Naive thymus-derived CD4-positive, alpha-beta T cell (primary cell): Measurements from ENCODE around the gene CDX1. TPM values are rescaled to one million over a fixed set of nuclear protein-coding genes. Genes with fewer than 3 reads are reported as not detected.

ENCODE experiments used
- ATAC-seq: fragments of 150-1000 bp; cut with Tn5 transposase; 2 replicates; pipeline ENCODE4 v1.10.0; 2021; ENCODE audit warnings: mild to moderate bottlenecking, moderate library complexity
- CTCF ChIA-PET: fragments of 350-600 bp; sonication (Branson Sonifier 250); formaldehyde crosslinking; loops from one replicate; lab custom pipeline; 2021; ENCODE audit warnings: antibody characterized with exemption; lab: Charles Lee
- POLR2A ChIA-PET: fragments of 350-600 bp; sonication (Branson Sonifier 250); formaldehyde crosslinking; loops from one replicate; lab custom pipeline; 2021; ENCODE audit warnings: antibody characterized with exemption, inconsistent platforms; lab: Charles Lee
- DNase-seq, 9 donors: peaks; one replicate each; pipeline versions ENCODE4 v3.0.0 to v3.0.0-alpha.2; 2020 to 2022; ENCODE audit warnings: mixed read lengths in 1 of 9
- H3K27ac ChIP-seq: one replicate; pipeline ENCODE4 v1.7.0; 2013; ENCODE audit warnings: mild to moderate bottlenecking, low read depth, low read length, moderate library complexity
- H3K27me3 ChIP-seq, 2 donors: one replicate each; pipeline ENCODE4 v1.7.0; 2013; ENCODE audit warnings: low read length in 2 of 2, mild to moderate bottlenecking in 2 of 2, moderate library complexity in 2 of 2; ENCODE audit not compliant: control insufficient read depth in 2 of 2, insufficient read depth in 2 of 2
- H3K36me3 ChIP-seq, 3 experiments: 1 replicate in 2 of 3; 2 replicates in 1 of 3; pipeline ENCODE4 v1.7.0; 2013; ENCODE audit warnings: low read length in 3 of 3, mild to moderate bottlenecking in 3 of 3, moderate library complexity in 1 of 3; ENCODE audit not compliant: insufficient read depth in 3 of 3, control insufficient read depth in 2 of 3
- H3K4me1 ChIP-seq, 2 donors: one replicate each; pipeline ENCODE4 v1.7.0; 2013; ENCODE audit warnings: low read length in 2 of 2, mild to moderate bottlenecking in 2 of 2, moderate library complexity in 1 of 2; ENCODE audit not compliant: control insufficient read depth in 2 of 2, insufficient read depth in 2 of 2
- H3K4me3 ChIP-seq: 2 replicates; pipeline ENCODE4 v1.7.0; 2013; ENCODE audit warnings: mild to moderate bottlenecking, low read length
- H3K9me3 ChIP-seq, 3 experiments: 1 replicate in 2 of 3; 2 replicates in 1 of 3; pipeline ENCODE4 v1.7.0; 2013; ENCODE audit warnings: low read length in 3 of 3; ENCODE audit not compliant: control insufficient read depth in 2 of 3
- H3K27ac Mint-ChIP-seq, 9 donors: one replicate each; pipeline ENCODE4 v1.8.0; 2020 to 2022; ENCODE audit warnings: mixed read lengths in 9 of 9, mild to moderate bottlenecking in 8 of 9, moderate library complexity in 5 of 9, inconsistent platforms in 2 of 9
- H3K27me3 Mint-ChIP-seq, 5 donors: one replicate each; pipeline ENCODE4 v1.8.0; 2021 to 2022; ENCODE audit warnings: mixed read lengths in 5 of 5, mild to moderate bottlenecking in 1 of 5
- H3K36me3 Mint-ChIP-seq, 5 donors: one replicate each; pipeline ENCODE4 v1.8.0; 2020 to 2022; ENCODE audit warnings: mixed read lengths in 5 of 5, mild to moderate bottlenecking in 3 of 5, inconsistent platforms in 1 of 5
- H3K4me1 Mint-ChIP-seq, 7 donors: one replicate each; pipeline ENCODE4 v1.8.0; 2020 to 2022; ENCODE audit warnings: mixed read lengths in 7 of 7, mild to moderate bottlenecking in 3 of 7, inconsistent platforms in 1 of 7
- H3K4me3 Mint-ChIP-seq, 10 donors: one replicate each; pipeline ENCODE4 v1.8.0; 2020 to 2022; ENCODE audit warnings: mild to moderate bottlenecking in 10 of 10, mixed read lengths in 10 of 10, moderate library complexity in 6 of 10, inconsistent platforms in 2 of 10
- H3K9me3 Mint-ChIP-seq, 11 donors: one replicate each; pipeline ENCODE4 v1.8.0; 2020 to 2022; ENCODE audit warnings: mixed read lengths in 11 of 11, mild to moderate bottlenecking in 4 of 11, inconsistent platforms in 1 of 11, moderate library complexity in 1 of 11
- intact Hi-C, 2 donors: fragments of 100-400 bp; cut with micrococcal nuclease; formaldehyde crosslinking; loops; one replicate each; pipeline ENCODE4 v1.15.1; 2023
- polyA plus RNA-seq, 2 donors: library from polyadenylated mRNA; unstranded; fragments of 300-500 nt; fragmentation: Illumina TruSeq; gene quantifications; one replicate each; pipeline ENCODE4 v1.2.3, GENCODE V29; 2021
- total RNA-seq, 6 experiments: library from RNA in 5 of 6; stranded (reverse) in 5 of 6; gene quantifications; 1 replicate in 5 of 6; 2 replicates in 1 of 6; pipeline ENCODE4 v1.2.3 and lab custom pipeline; 2021 to 2026

Gene CDX1
- total and polyA plus RNA-seq, 7 experiments from 2014 or later: not detected

DNA sequence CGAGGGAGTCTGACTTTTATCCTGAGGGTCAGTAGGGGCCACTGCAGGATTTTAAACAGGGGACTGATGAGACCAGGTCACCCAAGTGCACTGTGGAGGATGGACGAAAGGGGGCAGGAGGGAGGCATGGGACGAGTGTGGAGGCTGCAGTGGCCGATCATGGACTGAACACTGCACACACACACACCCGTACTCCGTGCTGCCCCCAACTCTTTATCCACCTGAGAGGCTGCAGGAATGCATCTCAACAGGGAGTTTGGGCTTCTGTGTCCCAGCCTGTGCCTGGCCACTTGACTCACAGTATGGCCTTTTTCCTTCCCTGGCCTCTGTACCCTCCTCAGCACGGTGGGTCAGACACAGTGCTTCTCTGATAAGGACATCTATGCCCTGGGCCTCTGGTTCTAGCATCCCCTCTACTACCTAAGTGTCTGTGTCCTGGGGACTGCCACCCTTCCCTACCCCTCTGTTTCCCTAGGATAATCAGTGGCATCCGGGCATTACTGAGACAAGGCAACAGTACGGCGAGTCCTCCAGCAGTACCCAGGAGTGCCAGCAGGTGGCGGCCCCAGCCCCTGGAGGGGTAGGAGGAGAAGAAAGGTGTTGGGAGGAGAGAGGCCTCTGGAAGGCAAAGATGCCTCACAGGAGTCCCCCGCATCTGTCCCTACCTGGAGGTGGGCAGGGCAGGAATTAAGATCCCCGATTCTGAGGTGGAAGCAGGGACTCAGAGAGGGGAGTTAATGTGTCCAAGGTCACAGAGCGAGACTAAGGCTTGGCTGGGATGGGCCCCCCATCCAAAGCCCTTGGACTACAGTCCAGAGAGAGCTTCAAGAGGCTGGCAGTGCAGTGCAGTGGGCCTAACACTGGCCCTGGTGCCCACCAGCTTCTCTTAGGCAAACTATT lies 5.1 kb upstream of the CDX1 start:
- H3K4me3 ChIP-seq: no peak overlapping the region
- Mint-ChIP-seq H3K4me3 (no peak overlapping the region), H3K4me1 (peaks cover 0 to 4% (median under 1%) of the 10 kb centered on the region in 7 donors), H3K27ac (peak overlapping the region in 1 of 9 donors; percentile 16), H3K36me3 (no peaks in the 10 kb centered on the region), H3K9me3 (peaks cover 0 to 3% (median 0%) of the 10 kb centered on the region in 11 donors), H3K27me3 (peaks cover 19 to 32% (median 30%) of the 10 kb centered on the region in 5 donors)
- H3K27ac ChIP-seq: no peak overlapping the region
- no peaks in the 10 kb centered on the region for H3K36me3 ChIP-seq
- H3K27me3 ChIP-seq: no peaks in the 10 kb centered on the region
- intact Hi-C loops: loop anchor here (1.0 kb wide), 3 partner anchors 57 to 275 kb away; no protein-coding TSS in a partner anchor
- no peaks in the 10 kb centered on the region for H3K9me3 ChIP-seq
- CTCF ChIA-PET: interaction anchor here (0.7 to 1.6 kb wide), 2 partner anchors 193 to 274 kb away, joined by 3 to 6 read pairs; no protein-coding TSS in a partner anchor
- ATAC-seq (peak; percentile 82), DNase-seq (peak; percentile 35 to 80 (median 60))
- no peaks in the 10 kb centered on the region for H3K4me1 ChIP-seq
- POLR2A ChIA-PET: no interaction called here

DNA sequence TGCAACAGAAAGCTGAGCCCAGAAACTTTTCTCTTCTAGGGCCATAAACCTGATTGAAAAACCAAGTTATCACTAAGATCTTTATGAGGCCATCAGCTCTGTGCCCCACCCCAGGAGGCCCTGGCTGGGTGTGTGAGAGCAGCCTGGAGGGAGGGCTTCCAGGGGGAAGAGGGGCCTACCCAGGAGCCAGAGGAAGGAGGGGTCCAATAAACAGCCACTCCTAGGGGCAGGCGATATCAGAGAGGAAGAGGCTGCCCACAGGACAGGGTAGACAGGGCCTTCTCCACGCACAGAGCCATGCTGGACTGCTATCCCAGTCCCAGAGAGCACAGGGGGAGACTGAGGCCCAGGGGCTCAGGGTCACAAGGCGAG lies 4.5 kb upstream of the CDX1 start:
- H3K9me3 Mint-ChIP-seq: peaks cover 0 to 3% (median 0%) of the 10 kb centered on the region in 11 donors
- DNase-seq (no peak), ATAC-seq (no peak)
- H3K27ac Mint-ChIP-seq: no peak overlapping the region
- Histone ChIP-seq H3K4me1 (no peaks in the 10 kb centered on the region), H3K9me3 (no peaks in the 10 kb centered on the region), H3K36me3 (no peaks in the 10 kb centered on the region), H3K4me3 (no peak overlapping the region), H3K27ac (no peak overlapping the region), H3K27me3 (no peaks in the 10 kb centered on the region)
- no peaks in the 10 kb centered on the region for H3K36me3 Mint-ChIP-seq
- POLR2A ChIA-PET: no interaction called here
- peaks cover 17 to 28% (median 27%) of the 10 kb centered on the region in 5 donors for H3K27me3 Mint-ChIP-seq
- no peak overlapping the region for H3K4me3 Mint-ChIP-seq
- intact Hi-C loops: no loop called here
- CTCF ChIA-PET: interaction anchor here (1.6 kb wide), 1 partner anchor 274 kb away, joined by 6 read pairs; no protein-coding TSS in a partner anchor
- H3K4me1 Mint-ChIP-seq: peaks cover 0 to 4% (median 0%) of the 10 kb centered on the region in 7 donors

- Mint-ChIP-seq H3K4me1 (peaks cover 0 to 4% (median 0%) of the 10 kb centered on the region in 7 donors), H3K27ac (no peak overlapping the region), H3K27me3 (peaks cover 17 to 29% (median 27%) of the 10 kb centered on the region in 5 donors), H3K36me3 (no peaks in the 10 kb centered on the region), H3K9me3 (peaks cover 0 to 3% (median 0%) of the 10 kb centered on the region in 11 donors), H3K4me3 (no peak overlapping the region)
- Histone ChIP-seq H3K36me3 (no peaks in the 10 kb centered on the region), H3K27me3 (no peaks in the 10 kb centered on the region), H3K4me3 (no peak overlapping the region), H3K4me1 (no peaks in the 10 kb centered on the region), H3K27ac (no peak overlapping the region), H3K9me3 (no peaks in the 10 kb centered on the region)
- ChIA-PET POLR2A (no interaction called here), CTCF (interaction anchor here (0.7 to 1.6 kb wide), 2 partner anchors 273 to 552 kb away, joined by 5 to 6 read pairs; no protein-coding TSS in a partner anchor)
- ATAC-seq (no peak), DNase-seq (no peak)
- intact Hi-C loops: no loop called here
Measured at GRCh38 chr5:150163035-150163434, 3.5 kb upstream of the CDX1 start.

DNA sequence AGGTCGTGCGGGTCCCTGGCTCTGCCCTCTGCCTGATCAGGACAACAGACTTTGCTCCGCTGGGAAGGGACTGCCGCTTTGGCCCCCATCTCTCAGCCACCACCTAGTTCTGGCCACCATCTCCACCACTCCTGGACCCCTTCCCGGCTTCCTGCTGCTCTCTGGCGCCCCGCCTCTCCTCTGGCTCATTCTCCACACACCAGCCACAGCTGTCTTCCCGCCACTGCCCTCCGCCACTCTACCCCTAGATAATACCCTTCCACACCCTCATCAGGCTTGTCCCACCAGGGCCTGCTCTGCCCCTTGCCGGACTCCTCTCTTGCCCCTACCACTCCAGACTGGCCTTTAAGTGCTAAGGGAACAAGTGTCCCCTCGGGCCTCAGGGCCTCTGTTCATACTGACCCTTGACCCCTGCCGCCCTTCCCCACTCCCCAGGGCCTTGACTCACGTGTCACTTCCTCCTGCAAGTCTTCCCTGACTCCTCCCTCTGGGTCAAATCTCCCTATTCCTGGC lies 3.0 kb upstream of the CDX1 start:
- POLR2A ChIA-PET: no interaction called here

DNA sequence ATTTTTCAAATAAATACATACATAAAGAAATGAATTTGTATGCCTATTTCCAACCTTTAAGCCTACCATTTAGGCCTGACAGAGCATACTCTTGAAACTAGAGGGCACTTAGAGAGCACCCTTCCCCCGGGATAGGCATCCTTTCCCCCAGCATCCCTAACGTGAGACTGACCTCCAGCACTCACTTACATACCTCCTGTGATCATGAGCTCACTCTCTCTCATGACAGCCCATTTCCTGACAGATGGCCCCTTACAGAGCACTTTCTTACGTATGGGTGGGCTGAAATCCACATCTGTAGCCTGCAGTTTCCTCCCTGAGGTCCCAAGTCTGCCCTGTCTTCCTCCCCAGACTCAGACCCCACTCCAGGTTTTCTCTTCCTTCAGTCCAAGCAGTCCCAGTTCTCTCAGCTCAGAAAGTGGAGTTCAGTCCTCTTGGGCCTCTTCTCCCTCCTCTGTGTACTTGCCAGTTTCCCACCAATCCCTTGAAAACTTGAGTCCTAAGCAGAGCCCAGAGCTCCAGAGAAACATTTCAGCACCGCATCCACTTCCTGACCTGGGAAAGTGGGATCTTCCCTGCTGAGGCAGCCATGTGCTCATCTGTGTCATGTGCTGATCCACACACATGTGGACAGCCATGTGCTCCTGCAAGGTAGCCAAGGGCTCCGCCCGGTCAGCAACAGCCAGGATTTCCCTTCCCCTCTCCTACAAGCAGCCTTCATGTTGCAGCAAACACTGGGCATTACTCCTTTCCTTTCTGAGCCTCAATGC lies 2.2 kb upstream of the CDX1 start:
- Mint-ChIP-seq H3K27me3 (peaks cover 28 to 42% (median 36%) of the 10 kb centered on the region in 5 donors), H3K9me3 (peaks cover 0 to 3% (median 0%) of the 10 kb centered on the region in 11 donors), H3K27ac (no peak overlapping the region), H3K36me3 (no peaks in the 10 kb centered on the region), H3K4me3 (no peak overlapping the region), H3K4me1 (peaks cover 0 to 4% (median 0%) of the 10 kb centered on the region in 7 donors)
- H3K4me3 ChIP-seq: no peak overlapping the region
- no peaks in the 10 kb centered on the region for H3K4me1 ChIP-seq
- H3K36me3 ChIP-seq: no peaks in the 10 kb centered on the region
- DNase-seq: no peak
- ChIA-PET POLR2A (no interaction called here), CTCF (no interaction called here)
- ATAC-seq: no peak
- no peaks in the 10 kb centered on the region for H3K9me3 ChIP-seq
- intact Hi-C loops: no loop called here
- no peaks in the 10 kb centered on the region for H3K27me3 ChIP-seq
- H3K27ac ChIP-seq: no peak overlapping the region

More for the DNA sequence above, 3.0 kb upstream of the CDX1 start:
- no peak overlapping the region for H3K27ac Mint-ChIP-seq
- peaks cover 0 to 3% (median 0%) of the 10 kb centered on the region in 11 donors for H3K9me3 Mint-ChIP-seq
- Histone ChIP-seq H3K4me3 (no peak overlapping the region), H3K36me3 (no peaks in the 10 kb centered on the region), H3K4me1 (no peaks in the 10 kb centered on the region), H3K27ac (no peak overlapping the region), H3K9me3 (no peaks in the 10 kb centered on the region), H3K27me3 (no peaks in the 10 kb centered on the region)
- DNase-seq: no peak
- CTCF ChIA-PET: interaction anchor here (0.7 kb wide), 1 partner anchor 553 kb away, joined by 5 read pairs; no protein-coding TSS in a partner anchor
- no peaks in the 10 kb centered on the region for H3K36me3 Mint-ChIP-seq
- intact Hi-C loops: no loop called here
- ATAC-seq: no peak
- H3K27me3 Mint-ChIP-seq: peaks cover 22 to 34% (median 31%) of the 10 kb centered on the region in 5 donors
- H3K4me3 Mint-ChIP-seq: no peak overlapping the region
- H3K4me1 Mint-ChIP-seq: peaks cover 0 to 4% (median 0%) of the 10 kb centered on the region in 7 donors

DNA sequence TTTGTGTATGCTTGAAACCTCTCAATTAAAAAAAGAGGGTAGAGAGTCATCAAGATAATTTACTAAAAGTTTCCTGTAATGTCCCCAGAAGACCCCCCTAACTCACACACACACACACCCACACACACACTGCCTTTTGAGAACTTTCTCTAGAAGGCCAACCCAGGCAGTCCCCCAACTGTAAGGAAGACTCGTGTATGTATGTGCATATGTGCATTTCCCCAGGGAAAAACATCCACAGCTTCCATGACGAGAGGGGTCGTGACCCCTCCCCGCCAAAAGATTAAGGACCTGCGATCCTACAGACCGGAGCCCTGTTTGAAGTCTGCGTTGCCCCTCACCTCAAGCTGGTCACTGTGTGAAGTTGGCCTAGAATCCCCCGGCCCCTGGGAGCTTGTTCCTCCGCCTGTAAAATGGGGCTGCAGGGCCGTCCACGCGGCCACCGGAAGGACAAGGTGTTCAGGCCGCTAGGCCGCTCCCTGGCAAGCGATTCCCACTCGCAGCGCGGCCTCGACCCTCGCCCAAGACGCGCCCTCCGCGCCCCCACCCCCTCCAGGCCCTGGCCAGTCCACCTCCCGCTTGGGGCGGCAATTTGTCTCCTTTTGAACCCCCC lies 435 bp upstream of the CDX1 start:
- no peak overlapping the region for H3K27ac Mint-ChIP-seq
- CTCF ChIA-PET: no interaction called here
- Histone ChIP-seq H3K4me1 (no peaks in the 10 kb centered on the region), H3K27ac (no peak overlapping the region), H3K9me3 (no peaks in the 10 kb centered on the region), H3K36me3 (no peaks in the 10 kb centered on the region), H3K27me3 (no peaks in the 10 kb centered on the region), H3K4me3 (no peak overlapping the region)
- ATAC-seq (no peak), DNase-seq (no peak)
- intact Hi-C loops: no loop called here
- H3K4me3 Mint-ChIP-seq: no peak overlapping the region
- H3K36me3 Mint-ChIP-seq: no peaks in the 10 kb centered on the region
- peaks cover 38 to 53% (median 48%) of the 10 kb centered on the region in 5 donors for H3K27me3 Mint-ChIP-seq
- H3K9me3 Mint-ChIP-seq: peaks cover 0 to 3% (median 0%) of the 10 kb centered on the region in 11 donors
- H3K4me1 Mint-ChIP-seq: peaks cover 0 to 2% (median 0%) of the 10 kb centered on the region in 7 donors
- POLR2A ChIA-PET: no interaction called here
